Right hindlimb (tissue), 1 donor: Measurements from ENCODE around the gene SH2B3.
"Not testable (repeated sequence)": the region's sequence is repeated elsewhere in the genome, so short reads cannot be mapped to it uniquely, and the experiment has no call there.

ENCODE experiments used
- DNase-seq: peaks from one replicate; pipeline ENCODE4 v3.0.0-alpha.2; 2018

The SH2B3 gene

DNA sequence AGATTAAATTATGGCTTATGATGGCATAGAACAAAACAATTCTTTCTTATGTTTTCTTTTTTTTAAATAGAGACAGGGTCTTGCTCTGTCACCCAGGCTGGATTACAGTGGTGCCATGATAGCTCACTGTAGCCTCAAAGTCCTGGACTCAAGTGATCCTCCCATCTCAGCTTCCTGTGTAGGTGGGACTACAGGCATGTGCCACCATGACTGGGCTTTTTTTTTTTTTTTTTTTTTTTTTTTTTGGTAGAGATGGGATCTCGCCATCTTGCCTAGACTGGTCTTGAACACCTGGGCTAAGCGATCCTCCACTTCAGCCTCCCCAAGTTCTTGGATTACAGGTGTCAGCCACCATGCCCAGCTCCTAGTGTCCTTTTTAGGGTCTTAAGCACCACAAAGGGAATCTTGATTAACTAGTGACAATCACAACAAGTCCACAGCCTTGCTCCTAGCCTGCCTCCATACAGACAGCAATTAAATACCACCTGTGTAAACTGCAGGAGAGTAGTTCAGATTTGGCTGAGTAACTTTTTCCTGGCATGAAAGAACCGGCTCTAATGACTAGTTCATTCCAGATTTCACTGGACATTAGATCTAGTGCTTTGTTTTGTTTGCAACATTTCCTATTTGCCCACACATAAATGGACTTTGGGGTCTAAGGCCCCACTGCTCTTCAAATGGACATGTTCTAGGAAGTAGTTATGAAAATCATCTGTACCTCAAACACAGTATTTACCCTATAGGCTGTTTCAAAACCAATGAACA, 61.6 kb downstream of the SH2B3 start:
- no peak for DNase-seq

DNA sequence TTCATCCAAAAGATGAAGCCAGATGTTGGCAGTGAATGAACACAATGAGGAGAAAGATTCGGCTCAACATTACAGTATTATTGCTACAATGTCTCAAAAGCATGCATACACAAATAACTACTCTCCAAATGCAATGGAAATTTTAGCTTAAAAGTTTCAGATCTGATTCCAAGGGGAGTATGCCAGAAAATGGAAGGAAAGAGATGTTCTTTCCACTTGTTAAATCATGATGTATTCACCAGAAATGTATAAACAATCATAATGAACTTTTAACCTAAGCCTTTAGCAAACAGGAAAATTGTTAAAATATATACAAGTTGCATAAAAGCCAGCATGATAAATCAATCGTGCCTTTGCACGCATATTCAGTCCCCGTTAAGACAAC, 62.1 kb downstream of the SH2B3 start:
- DNase-seq = no peak

DNA sequence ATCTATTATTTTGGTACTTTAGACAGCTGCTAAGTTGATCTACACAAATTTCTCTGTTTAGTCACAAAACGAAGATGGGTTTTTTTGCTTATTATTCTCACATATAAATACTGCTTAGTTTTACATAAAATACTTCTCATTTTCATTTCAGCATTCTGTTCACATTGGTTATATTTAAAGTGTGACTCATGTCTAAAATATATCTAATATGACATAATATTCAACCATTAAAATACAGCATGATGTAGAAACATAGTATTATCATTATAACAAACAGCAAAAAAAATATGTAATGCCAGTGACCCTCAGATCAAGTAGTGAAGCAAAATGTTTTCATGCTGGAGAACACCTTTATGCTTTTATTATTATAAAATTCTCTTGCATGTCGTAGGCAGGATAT, 63.7 kb downstream of the SH2B3 start:
- DNase-seq = no peak

DNA sequence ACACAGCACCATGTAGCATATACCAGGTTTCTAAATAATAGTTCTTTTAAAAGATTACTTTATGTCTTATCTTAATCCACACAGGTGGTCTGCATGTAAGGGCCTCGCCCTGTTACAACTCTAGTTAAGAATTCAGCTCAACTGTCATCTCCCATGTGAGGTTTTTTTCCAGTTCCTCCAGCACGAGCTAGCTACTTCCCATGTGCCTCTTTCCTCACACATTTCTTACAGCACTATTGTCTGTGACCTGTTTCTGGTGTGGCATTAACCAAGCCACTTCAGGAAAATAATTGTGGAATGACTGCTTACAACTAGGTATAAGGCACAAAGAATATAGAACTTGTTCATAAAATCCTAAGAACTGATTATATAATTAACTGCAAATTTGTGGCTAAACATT, 65.5 kb downstream of the SH2B3 start:
- no peak for DNase-seq

DNA sequence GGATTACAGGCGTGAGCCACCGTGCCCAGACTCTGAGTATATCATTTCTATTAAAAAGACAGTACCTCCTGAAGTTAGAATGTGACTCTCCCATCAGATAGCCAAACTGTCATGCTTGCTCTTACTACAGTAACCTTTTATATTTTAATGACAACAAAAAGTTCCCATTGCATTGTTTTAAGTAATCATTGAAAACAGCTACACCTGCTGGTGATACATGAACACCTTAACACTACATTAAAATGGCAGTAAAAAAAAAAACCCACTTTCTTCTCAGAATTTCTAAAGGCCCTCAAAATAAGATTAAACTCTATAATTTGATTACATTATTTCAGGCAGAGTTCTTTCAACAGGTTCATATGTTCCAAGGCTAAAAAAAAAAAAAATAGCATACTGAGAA, 76.7 kb downstream of the SH2B3 start:
- DNase-seq = no peak

DNA sequence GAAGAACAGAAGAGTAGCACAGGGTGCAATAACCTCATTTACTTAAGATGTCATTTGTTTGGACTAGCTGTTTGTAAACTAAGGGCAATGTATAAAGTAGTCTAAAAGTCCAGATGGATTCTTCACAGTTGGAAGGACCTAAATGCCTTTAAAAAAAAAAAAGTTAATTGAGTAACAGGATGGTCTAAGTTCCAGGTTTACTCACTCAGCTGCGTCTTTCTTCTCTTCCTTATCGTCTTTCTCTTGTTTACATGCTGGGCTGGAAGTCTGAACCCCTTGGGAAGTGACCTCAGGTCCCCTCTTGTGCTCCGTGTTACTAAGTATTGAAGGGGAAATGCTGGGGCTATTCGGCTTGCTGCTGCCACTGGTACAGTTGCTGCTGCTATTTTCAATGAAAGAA, 82.5 kb downstream of the SH2B3 start:
- DNase-seq = no peak

DNA sequence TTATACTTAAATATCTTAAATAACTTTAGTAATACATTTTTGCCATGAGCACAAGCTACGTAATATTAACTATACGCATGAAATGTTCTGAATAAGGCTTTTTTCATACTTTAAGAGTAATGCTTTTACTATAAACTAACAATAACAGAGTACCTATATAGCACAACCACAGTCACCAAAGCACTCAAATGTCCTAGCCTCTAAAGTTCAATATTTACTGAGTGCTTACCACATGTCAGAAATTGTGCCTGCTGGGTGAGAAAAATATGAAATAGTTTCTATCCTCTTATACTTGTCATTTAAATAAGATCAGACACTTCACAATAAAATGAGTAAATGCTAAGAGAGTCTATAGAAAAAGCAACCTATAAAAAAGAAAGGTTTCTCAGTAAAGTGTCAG, 83.1 kb downstream of the SH2B3 start:
- DNase-seq = no peak

DNA sequence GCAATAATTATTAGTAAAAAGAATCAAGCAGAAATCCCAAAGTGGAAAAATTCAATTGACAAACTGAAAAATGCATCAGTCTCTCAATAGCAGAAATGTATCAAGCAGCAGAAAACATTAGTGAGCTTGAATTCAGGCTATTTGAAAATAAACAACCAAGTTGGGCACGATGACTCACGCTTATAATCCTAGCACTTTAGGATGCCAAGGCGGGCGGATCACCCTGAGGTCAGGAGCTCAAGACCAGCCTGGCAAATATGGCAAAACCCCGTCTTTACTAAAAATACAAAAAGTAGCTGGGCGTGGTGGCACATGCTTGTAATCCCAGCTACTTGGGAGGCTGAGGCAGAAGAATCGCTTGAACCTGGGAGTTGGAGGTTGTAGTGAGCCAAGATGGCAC, 87.3 kb downstream of the SH2B3 start:
- DNase-seq = not testable (repeated sequence)

DNA sequence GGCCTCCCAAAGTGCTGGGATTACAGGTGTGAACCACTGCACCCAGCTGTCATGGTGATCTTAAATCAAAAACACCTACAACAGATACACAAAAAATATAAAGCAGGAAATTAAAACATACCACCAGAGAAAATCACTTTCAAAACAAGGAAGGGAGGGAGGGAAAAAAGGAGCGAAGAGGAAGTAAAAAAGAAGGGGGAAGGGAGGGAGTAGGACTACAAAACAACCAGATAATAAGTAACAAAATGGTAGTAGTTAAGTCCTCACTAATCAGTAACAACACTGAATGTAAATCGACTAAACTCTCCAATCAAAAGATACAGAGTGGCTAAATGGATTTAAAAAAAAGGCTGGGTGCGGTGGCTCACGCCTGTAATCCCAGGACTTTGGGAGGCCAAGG, 89.0 kb downstream of the SH2B3 start:
- DNase-seq = no peak
